GM19468 (cell line): Measurements from ENCODE around the gene FOXP1.

Experiments used
- ATAC-seq: cut with Tn5 transposase; IDR thresholded peaks from one replicate; pipeline ENCODE4 v1.9.1; 2021; ENCODE audit warnings: mild to moderate bottlenecking, moderate library complexity, moderate number of reproducible peaks; ENCODE audit not compliant: unreplicated experiment; ENCODE audit errors: extremely low read depth

The FOXP1 gene

DNA sequence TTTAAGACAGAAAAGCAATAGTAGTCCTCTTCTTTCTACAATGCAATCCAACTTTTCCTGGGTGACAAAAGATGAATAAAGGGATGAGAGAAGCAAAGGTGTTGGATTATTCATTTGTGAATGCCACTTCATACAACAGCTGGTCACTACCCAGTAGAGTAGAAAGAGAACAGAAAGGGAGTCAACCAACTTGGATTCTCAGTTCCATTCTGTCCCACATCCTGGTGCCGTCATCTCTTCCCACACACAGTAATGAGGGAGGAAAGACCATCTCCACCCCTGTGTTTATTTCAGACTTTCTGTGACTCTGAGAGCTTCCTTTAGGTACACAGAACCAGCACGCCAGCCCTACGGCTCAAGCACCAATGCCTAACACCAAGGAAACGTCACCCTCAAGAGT, 71.0 kb downstream of the FOXP1 start:
- no peak for ATAC-seq

DNA sequence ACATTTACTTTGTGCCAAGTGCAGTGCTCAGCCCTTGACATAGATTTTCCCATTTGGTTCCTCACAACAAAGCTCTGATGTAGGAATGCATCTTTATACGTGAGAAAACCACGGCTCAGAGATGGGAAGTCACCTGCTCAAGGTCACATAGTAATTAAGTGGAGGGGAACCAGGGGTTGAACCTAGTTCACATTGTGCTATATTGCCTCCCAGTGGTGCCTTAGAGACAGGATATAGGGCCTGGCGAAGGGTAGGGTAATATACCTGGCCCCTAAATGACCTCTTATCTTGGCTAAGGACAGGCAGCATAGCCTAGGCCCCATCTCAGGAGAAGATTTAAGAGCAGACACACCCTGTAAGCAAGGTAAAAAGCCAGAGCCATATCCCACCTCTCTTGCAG, 71.5 kb downstream of the FOXP1 start:
- no peak for ATAC-seq

DNA sequence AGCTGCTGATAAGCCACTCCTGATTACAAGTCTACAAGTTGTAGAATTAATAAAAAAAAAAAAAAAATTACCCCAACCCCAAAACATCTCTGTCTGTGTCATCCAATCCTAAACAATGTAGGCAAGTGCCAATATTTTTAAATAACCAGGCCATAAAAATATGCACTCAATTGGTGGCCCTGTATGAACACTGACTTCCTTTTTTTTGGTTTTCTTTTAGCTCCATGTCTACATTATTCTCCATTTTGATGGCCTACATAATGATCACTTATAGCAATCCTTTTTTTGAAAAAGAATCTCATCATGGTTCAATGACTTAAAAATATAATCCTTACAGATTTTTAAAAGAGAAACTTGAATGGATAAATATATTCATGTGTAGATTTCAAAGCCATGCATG, 72.1 kb downstream of the FOXP1 start:
- no peak for ATAC-seq

DNA sequence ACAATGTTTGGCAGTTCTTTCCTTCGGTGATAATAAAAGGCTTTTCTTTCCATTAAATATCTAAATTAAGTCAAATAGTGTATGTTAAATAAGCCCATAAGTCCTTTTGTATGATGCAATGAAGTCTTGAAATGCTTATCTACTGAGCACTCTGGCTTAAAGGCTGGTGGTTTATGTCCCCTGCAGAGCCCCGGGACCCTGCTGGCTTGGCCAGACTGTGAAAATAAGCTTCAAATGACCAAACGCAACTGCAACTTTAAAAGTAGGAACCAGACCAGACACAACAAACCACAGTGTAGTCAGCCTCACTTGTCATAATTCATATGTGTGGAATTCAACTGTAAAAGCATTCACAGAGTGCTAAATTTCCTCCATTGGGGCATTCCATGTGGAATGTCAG, 72.5 kb downstream of the FOXP1 start:
- ATAC-seq = no peak

DNA sequence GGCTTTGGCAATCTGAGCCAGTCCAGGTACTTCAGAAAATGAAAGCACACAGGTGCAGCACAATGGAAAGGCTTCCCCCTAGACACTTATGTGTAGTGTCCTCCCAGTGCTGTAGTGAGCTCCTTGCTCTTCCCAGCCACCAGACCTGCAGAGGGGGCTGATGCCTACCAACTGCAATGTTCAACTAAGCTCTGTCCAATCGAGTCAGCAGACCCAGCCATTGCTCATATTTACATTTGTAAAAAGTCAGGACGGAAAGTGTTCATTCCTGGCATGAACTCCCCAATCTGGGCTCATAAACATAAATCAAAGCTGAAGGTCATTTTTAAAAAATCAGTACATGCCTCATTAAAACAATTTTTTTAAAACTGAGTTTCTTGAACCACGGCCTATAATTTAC, 73.0 kb downstream of the FOXP1 start:
- no peak for ATAC-seq

DNA sequence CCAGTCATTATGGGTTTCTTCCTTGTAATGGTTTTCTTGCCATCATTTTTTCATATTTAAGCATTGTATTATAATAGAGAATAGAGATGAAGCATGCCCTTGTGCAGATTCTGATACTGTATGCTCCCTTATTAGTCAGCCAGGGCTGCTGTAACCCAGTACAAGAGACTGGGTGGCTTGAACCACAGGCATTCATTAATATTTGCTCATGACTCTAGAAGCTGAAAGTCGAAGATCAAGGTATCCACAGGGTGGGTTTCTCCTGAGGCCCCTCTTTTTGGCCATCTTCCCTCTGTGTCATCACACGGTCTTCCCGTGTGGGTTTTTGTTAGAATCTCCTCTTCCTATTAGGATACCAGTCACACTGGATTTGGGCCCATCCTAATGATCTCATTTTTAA, 74.5 kb downstream of the FOXP1 start:
- no peak for ATAC-seq

DNA sequence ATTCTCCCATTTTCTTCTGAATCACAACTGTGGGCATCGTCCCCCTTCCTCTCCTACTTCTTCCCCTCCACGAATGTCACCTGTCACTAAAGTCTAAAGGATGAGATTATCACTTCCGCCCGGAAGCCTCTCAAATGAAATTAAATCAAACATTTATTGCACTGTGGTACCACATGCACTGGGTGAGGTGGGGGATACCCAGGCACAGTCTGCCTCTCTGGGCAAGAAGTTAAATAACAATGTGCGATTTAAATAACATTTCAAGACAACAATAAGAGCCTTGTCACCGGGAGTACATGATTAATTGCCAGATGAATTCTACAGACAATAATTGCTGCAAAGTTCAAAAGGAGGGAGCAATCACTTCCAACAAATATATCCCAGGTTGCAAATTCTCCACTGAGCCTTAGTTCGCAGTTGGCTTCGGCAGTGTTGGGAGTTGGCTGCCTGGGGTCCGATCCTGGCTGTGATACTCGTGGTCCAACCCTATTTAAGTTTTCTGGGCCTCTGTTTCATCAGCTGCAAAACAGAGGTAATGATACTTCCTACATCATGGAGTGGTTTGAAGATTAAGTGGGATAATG, 77.7 kb downstream of the FOXP1 start:
- no peak for ATAC-seq

DNA sequence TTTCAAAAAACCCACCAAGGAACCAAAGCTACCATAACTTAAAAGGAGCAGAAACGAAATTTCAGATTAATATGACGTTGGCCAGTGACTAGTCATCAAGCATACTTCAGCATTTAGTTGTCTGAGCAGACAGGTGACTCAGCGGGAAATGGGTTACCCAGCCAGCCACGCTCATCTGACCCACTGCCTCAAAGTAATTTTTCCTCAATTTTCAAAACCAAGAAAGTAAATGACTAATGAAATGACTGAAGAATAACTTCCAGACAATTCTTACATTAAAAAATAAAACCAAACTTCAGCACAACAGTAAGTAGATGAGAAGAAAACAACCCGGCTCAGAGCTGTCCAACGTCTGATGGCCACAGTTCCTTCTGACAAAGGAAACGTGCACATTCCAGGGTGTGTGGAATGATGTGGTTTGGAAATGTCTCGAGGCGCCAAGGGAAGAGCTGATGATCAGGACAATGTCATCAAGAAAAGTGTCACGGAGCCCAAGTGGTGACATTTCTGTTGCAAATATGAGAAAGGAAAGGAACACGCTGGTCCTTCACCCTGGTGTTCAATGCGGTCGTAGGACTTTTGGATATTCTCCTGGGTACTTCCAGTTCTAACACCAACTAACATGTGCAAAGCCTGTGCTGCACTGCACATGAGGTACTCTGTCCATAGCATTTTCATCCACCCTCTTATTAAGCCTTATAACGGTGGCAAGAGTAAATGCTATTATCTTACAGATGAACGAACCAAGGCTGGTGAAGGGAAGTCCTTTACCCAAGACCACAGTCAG, 79.1 kb downstream of the FOXP1 start:
- ATAC-seq = no peak

DNA sequence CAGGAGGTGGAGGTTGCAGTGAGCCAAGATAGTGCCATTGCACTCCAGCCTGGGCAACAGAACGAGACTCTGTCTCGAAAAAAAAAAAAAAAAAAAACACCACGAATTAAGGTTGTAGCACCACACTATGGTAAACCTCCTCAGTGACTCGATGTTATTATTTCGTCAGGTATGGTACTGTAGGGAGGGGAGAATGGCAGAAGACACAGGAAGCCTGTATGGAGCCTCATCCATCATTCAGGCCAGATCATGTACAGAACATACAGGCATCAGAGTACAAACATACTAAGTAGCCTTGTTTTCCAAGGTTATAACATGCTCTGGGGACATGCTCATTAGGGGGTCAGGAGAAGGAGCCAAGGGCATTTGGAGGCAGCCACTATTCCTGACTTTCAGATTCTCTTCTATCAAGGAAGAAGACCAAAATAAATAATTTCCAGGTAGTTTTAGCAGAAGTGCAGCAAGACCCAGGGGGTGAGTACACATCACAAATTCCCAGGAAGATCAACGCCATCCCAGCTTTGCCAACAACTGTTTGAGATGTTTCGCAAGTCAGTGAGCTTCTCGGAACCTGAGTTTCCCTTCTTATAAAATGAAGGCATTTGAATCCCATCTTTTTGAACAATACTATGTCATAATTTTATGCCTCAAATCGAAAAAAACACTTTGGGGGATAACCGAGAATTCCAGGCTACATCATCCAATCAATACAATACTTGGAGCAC, 79.8 kb downstream of the FOXP1 start:
- no peak for ATAC-seq

DNA sequence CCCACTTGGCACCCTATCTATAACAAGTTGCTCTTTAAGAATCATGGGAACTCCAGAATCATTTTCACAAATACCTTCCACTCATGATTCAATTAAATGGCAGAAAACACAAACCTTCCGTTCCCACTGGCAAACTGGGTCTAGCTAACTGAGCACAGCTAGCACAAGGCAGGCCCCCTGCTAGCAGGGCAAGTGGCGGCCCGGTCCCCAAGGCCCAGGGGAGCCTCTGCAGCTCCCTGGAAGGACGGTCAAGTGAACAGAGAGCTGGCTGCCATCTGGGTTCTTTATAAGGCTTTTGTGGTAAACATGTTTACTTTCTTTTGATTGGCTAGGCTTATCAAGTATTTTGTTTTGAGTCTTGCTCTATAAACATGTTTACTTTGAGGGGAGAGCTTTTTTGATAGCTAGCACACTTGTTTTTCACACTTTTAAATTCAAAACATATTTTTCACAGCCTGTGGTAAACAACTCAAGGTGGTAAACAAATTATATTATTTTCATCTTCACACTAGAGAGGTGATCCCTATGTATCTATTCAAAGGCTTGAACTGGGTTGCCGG, 81.4 kb downstream of the FOXP1 start:
- ATAC-seq = no peak

DNA sequence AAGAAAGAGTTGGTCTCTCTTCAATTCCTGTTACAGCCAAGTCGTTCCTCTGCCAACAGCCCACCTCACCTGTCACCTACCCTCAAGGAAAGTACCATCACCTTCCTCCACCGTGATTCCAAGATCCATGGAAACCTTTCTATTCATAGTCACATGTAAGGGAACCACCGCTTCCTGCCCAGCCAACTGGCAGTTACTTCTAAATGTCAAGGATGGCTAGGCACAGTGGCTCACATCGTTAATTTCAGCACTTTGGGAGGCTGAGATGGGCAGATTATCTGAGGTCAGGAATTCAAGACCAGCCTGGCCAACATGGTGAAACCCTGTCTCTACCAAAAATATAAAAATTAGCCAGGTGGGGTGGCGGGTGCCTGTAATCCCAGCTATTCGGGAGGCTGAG, 82.8 kb downstream of the FOXP1 start:
- no peak for ATAC-seq

DNA sequence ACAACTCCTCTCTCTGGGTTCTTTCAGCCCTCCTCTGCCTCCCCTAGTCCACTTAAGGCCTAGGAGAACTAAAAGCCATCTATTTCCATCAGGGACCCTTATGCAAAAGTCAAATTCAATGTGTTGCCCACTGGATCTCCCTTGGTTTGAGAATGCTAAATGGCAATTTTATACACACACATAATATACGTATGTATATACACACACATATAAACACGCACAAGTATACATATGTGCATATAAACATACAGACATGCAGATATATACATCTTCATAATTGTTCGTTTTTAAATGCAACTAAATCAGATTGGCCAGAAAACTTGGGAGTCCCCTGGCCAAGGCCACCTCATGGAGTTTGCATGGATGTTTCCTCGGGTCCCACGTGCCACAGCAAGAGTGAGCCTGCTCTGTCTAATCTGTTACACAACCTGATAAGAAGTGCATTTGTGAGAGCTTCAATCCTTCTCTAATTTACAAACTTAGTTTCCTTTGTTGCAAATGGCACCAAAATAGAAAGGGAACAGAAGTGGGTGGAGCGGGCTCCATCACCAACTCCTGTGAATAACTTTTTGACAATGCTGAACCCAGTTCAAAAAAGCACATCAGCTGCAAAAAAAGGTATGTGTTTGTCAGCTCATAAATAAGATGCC, 84.2 kb downstream of the FOXP1 start:
- no peak for ATAC-seq

DNA sequence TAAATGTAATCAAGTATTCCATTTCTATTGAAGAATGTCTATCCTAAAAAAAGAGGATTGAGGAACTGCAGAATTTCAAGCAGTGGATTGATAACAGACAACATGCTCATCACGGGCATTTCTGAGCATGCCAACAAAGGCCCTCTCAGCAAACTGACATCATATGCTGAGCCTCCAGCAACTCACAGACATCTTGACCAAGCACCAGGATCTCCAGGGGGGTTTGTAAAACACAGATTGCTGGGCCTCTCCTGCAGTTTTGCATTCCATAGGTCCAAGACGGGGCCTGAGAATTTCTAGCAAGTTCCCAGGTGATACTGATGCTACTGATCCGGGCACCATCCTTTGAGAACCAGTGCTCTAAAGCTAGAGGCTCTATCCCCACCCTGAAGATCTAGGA, 85.0 kb downstream of the FOXP1 start:
- no peak for ATAC-seq

DNA sequence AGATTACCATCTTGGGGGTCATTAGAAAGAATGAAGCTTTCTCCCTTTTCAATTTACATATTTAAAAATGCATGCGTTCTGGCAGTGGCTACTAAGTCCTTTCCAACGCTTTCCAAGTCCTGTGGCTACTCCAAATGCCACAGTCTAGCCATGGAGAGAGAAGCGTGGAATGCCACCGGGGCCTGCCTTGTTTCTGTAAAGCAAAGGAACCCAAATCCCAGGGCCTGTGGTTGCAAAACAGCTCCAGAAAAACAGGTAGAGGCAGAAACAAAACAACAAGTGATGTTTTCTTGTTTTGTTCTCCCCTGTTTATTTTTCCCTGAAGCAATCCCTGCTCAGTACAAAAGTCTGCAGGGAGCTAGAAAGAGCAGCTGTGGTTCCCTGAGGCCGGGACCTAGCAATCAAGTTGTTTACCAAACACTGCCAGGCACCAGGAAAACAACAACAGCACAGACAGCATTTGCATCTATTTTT, 85.5 kb downstream of the FOXP1 start:
- no peak for ATAC-seq

DNA sequence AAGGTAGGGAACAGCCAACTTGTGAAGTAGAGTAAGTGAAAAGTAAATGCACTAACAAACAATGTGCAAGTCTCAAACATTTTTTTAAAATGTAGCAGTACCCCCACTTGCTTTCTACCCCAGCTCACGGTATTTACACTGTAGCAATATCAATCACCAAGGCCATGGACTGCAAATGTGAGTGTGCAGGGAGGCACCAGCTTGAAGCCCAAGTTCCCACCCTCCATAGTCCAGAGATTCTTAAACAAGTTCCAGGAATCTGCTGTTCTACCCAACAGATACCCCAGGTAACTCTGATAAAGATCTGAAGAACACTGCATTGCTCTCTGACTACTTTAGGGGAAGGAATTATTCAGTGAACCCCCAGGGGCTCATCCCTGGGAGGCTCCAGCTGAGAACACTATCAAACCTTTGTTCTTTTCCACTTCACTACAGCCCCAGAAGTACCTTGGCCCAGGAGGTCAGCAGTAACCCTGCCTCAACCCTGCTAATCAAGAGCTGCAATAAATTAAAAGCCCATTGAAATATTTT, 86.1 kb downstream of the FOXP1 start:
- no peak for ATAC-seq

DNA sequence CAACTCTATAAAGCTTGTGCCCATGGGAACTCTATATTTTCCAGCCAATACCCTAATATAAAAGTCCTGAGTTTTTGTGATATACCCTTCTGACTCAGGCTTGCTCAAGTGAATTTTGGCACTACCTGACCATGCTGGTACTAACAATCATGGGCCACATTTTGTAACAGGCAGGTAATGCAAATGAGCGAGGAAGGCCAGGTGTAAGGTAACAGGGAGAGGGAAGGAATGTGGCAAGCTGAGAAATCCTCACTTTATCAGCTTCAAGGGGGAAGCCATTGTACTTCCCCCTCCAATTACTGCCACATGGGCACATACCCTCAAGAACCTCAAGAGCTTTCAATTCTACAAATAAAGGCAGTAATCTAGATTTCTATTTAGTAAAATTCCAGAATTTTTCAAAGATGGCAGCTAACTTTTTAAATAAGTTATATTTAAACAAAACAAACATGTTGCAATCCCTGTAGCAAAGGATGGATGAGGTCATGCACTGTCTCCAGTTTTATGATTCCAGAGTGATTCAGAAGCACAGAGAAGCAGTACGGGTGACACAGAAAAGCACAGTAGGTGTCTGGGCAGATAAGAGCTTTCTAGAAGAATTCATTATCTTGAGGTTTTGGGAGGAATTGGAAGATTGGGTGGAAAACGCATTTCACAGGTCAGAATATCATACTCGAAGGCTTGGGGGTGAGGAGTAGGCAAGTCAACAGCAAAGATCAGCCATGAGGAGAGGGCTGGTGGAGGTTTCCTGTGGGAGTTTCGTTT, 87.6 kb downstream of the FOXP1 start:
- no peak for ATAC-seq

DNA sequence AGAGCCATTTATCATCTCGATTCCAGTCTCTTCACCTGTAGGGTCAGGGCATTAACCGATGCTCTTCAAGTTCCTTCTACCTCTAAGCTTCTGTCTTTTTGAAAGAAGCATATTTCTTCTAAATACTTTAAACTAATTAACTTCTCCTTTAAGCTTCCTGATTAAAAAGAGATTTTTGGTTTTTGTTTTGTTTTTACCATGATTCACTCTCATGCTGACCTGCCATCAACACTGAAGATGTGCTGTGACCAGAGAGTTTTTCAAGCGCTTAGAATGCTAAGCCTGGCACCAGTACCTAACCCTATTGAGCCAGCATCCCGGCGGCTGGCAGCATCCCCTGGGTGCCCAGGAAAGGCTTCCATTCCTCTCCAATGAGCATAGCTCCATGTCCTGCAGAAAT, 89.3 kb downstream of the FOXP1 start:
- ATAC-seq = no peak

DNA sequence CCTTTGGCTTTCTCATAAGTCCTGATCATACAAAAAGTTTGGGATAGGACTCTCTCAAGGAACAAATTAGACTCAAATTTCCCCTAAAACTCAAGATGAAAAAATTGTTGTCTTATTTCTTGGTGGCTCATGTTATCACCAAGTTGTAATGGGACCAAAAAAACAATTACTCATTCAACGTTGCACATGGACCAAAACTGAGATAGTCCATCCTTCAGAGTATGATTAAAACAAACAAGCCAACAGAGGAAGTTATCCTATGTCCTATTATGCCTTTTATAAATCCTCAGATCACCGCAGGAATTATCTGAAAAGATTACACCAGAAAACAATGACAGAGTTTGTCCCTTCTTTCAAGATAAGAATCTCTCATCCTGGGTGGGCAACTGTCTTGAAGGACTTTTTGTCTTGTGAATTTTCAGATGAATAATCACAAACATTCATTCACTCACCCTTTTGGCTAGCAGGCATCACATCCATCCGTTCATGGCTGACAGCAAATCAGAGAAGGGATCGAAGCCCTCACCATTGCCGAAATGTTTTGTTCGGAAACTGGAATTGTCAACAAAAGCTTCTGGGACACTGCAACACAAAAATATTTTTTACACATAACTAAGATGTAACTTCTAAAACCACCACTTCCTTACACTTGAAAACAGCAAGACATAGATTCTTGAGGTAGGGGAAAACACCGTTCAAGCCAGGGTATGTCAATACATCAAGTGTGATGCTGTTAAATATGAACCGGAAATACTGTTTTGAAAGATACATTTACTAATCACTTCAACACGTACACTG, 90.4 kb downstream of the FOXP1 start:
- ATAC-seq = no peak

DNA sequence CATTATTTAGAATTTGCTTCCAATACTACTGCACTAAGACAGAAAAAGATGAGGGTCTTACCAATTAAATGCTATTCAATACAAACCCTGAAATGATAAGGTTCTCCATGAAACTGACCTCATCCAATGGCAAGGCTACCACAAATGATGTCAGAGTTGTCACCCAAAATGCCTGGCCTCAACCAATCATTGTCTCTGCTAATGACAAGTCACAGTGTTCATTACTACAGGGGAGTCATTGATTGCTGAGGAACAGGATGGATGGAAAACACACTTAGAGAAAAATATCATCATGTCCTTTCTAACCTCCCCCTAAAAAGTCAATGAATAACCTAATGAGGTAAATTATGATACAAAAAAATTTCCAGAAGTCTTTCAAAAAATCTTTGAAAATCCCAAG, 91.0 kb downstream of the FOXP1 start:
- no peak for ATAC-seq
